Measurements from ENCODE around the gene ERCC6L2.

Gene ERCC6L2

DNA sequence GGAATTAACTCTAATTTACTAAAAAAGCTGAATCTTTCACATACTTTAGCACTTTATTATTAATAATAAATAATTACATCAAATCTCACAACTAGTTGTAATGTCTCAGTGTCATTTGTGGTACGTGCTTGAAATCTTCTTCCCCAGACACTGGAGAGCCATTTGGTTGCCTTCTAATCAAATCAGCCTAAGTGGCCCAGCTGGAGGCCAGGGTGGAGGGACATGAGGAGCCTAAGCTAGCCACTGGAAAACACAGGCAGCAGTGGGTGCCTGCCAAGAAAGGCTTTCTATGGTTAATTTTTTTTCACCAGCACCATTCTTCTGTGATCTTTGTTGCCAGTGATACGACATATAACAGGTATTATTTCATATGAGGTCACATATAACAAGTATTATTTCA, 117.0 kb downstream of the ERCC6L2 start:
- no peak overlapping the region for H3K4me3 ChIP-seq (ENCODE audit: insufficient read depth, low read depth, low read length, poor library complexity, severe bottlenecking)
- no peaks in the 10 kb centered on the region for H3K4me1 ChIP-seq (ENCODE audit: control insufficient read depth, insufficient read depth, low read length, poor library complexity, severe bottlenecking)
- no peaks in the 10 kb centered on the region for H3K27me3 ChIP-seq (replicated peaks; ENCODE audit: control insufficient read depth, insufficient read depth, low read length, poor library complexity, severe bottlenecking)
- no peak overlapping the region for H3K27ac ChIP-seq (ENCODE audit: insufficient read depth, low read length, poor library complexity, severe bottlenecking)
- H3K9me3 ChIP-seq (ENCODE audit: control insufficient read depth, low read length), result no peaks in the 10 kb centered on the region
- no peak for DNase-seq
- no peaks in the 10 kb centered on the region for H3K36me3 ChIP-seq (ENCODE audit: control insufficient read depth, insufficient read depth, low read length)

DNA sequence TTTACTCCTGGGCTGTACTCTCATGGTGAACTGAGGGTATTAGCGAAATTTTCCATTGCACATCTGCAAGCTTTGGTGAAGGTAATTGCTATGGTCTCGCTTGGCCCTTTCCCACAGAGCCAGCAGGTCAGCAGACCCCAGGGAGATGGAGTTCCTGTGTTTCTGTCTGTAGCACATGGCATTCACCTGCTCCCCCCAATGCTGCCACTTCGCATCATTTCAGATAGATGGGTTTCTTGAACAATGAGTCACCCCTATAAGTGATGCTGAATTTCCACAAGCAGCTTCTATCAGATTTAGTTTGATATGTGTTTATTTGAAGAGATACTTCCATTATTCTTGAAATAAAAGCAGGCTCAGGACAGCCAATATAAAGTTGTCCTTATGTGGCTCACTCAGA, 117.8 kb downstream of the ERCC6L2 start:
- no peaks in the 10 kb centered on the region for H3K36me3 ChIP-seq (ENCODE audit: control insufficient read depth, insufficient read depth, low read length)
- H3K4me3 ChIP-seq (ENCODE audit: insufficient read depth, low read depth, low read length, poor library complexity, severe bottlenecking), result no peak overlapping the region

DNA sequence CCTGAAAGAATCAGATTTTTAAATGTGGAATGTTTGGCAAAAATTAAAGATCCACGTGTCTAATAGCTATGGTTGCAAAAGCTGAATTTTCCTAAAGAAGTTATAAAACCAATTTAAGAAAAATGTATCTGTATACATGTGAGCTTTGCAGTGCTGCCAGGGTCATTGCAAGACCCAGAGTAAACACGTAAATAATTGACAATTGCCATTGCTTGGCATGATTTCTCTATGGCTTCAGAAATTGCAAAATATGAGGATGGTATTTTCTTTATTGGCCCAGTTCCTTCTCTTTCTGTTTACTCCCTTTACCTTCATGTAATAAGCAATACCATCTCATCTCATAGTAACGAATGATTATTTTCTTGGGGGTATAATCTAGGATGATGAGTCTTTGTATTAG, 123.9 kb downstream of the ERCC6L2 start:
- H3K9me3 ChIP-seq (ENCODE audit: control insufficient read depth, low read length), result no peaks in the 10 kb centered on the region
- H3K27me3 ChIP-seq (replicated peaks; ENCODE audit: control insufficient read depth, insufficient read depth, low read length, poor library complexity, severe bottlenecking), result no peaks in the 10 kb centered on the region
- DNase-seq, result no peak
- H3K4me1 ChIP-seq (ENCODE audit: control insufficient read depth, insufficient read depth, low read length, poor library complexity, severe bottlenecking), result no peaks in the 10 kb centered on the region
- no peak overlapping the region for H3K27ac ChIP-seq (ENCODE audit: insufficient read depth, low read length, poor library complexity, severe bottlenecking)
- H3K4me3 ChIP-seq (ENCODE audit: insufficient read depth, low read depth, low read length, poor library complexity, severe bottlenecking), result no peak overlapping the region
- H3K36me3 ChIP-seq (ENCODE audit: control insufficient read depth, insufficient read depth, low read length), result no peaks in the 10 kb centered on the region

More for the DNA sequence above, 117.8 kb downstream of the ERCC6L2 start:
- Histone ChIP-seq H3K27me3 (replicated peaks; ENCODE audit: control insufficient read depth, insufficient read depth, low read length, poor library complexity, severe bottlenecking) (no peaks in the 10 kb centered on the region), H3K4me1 (ENCODE audit: control insufficient read depth, insufficient read depth, low read length, poor library complexity, severe bottlenecking) (no peaks in the 10 kb centered on the region), H3K9me3 (ENCODE audit: control insufficient read depth, low read length) (no peaks in the 10 kb centered on the region), H3K27ac (ENCODE audit: insufficient read depth, low read length, poor library complexity, severe bottlenecking) (no peak overlapping the region)
- no peak for DNase-seq

DNA sequence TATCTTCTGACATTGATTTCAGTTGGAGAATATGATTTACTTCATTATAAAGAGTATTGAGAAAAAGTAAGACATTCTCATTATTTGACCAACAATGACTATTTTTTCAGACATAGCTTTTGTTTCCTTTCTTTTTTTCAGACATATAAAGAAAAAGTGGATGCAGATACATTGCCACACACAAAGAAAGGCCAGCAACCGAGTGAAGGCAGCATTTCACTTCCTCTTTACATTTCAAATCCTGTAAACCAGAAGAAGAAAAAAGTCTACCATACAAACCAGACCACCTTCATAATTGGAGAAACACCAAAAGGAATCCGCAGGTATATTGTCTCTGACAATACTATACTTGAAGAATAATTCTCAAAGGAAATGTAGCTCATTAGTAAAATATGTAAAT, 128.9 kb downstream of the ERCC6L2 start:
- Histone ChIP-seq H3K27me3 (replicated peaks; ENCODE audit: control insufficient read depth, insufficient read depth, low read length, poor library complexity, severe bottlenecking) (no peaks in the 10 kb centered on the region), H3K9me3 (ENCODE audit: control insufficient read depth, low read length) (no peaks in the 10 kb centered on the region), H3K36me3 (ENCODE audit: control insufficient read depth, insufficient read depth, low read length) (peaks cover 6% of the 10 kb centered on the region), H3K27ac (ENCODE audit: insufficient read depth, low read length, poor library complexity, severe bottlenecking) (no peak overlapping the region), H3K4me1 (ENCODE audit: control insufficient read depth, insufficient read depth, low read length, poor library complexity, severe bottlenecking) (peaks cover 12% of the 10 kb centered on the region), H3K4me3 (ENCODE audit: insufficient read depth, low read depth, low read length, poor library complexity, severe bottlenecking) (no peak overlapping the region)
- DNase-seq, result no peak

DNA sequence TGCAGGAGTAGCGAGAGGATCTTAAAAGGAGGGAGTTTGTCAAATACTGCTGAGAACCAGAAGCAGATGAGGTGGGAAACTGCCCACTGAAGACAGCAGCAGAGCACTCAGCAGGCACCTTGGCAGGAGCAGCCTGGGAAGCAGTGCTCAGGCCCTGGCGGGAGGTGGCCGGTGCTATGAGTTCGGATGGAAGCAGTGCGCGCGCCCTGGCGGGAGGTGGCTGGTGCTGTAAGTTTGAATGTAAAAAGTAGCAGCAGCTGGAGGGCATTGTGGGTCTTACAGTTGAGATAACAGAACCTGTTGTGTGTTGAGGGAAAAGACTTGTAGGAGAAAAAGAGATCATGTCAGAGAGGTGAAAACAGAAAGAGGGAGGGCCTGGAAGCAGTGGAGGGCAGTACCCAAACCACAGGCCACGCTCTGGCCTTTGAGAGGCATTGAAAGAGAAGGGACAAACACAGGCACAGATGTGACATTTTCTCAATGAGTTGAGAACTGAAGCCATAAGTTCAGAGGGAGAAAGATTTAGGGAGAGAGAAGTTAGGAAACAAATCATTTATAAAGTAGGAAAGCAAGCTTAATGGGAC, 130.9 kb downstream of the ERCC6L2 start:
- Histone ChIP-seq H3K27me3 (replicated peaks; ENCODE audit: control insufficient read depth, insufficient read depth, low read length, poor library complexity, severe bottlenecking) (no peaks in the 10 kb centered on the region), H3K36me3 (ENCODE audit: control insufficient read depth, insufficient read depth, low read length) (peaks cover 6% of the 10 kb centered on the region), H3K4me3 (ENCODE audit: insufficient read depth, low read depth, low read length, poor library complexity, severe bottlenecking) (no peak overlapping the region), H3K4me1 (ENCODE audit: control insufficient read depth, insufficient read depth, low read length, poor library complexity, severe bottlenecking) (peaks cover 14% of the 10 kb centered on the region), H3K27ac (ENCODE audit: insufficient read depth, low read length, poor library complexity, severe bottlenecking) (no peak overlapping the region), H3K9me3 (ENCODE audit: control insufficient read depth, low read length) (no peaks in the 10 kb centered on the region)
- no peak for DNase-seq

DNA sequence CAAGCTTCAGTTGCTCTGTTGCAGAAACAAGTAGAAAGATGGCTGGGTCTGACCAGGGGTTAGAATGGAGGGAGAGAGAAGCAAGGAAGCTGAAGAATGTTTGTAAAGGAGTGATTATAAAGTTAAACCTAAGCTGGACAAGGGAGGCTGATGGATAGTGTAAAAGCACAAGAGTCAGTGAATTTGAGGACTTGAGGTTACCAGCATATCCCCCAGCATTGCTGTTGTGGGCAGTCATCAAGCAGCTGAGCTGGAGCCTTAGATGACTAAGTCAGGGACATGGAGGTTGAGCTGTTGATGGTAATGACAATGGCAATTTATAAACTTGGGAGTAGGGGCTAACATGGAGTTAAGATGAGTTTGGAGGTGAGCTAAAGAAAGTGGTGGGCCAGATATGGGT, 131.5 kb downstream of the ERCC6L2 start:
- no peak for DNase-seq
- peaks cover 6% of the 10 kb centered on the region for H3K36me3 ChIP-seq (ENCODE audit: control insufficient read depth, insufficient read depth, low read length)
- H3K27me3 ChIP-seq (replicated peaks; ENCODE audit: control insufficient read depth, insufficient read depth, low read length, poor library complexity, severe bottlenecking), result no peaks in the 10 kb centered on the region

DNA sequence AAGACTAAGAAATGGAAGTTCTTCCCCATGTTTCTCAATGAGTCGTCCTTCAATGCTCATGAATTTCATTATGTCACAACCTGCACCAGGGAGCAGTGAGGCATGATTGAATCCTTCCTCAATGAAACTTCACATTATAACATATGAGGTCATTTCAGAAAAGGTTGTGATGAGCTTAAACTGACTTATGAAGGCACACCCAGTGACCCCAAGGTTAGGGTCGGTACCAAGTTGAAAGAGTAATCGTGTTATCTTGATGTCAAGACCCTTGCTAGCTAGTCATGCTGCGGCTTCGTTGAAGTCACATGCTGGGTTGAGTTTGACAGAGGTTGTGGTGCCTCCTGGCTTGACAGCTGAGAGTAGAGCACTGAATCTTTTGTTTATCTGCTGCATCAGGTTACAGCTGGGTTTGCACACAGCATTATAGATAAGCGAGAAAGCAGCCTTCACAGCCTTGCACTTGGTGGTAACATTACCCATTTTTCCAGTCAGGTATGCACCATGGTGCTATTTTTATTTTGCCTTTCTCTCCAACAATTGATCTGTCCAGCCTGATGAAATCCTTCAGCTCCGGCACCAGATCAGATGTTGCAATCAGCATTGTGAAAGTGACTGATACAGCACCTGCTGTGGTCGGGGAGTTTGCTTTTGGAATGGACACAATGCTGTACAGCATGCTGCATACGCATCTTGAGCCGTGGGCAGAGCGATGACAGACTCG, 133.2 kb downstream of the ERCC6L2 start:
- DNase-seq, result no peak
- Histone ChIP-seq H3K27ac (ENCODE audit: insufficient read depth, low read length, poor library complexity, severe bottlenecking) (no peak overlapping the region), H3K4me3 (ENCODE audit: insufficient read depth, low read depth, low read length, poor library complexity, severe bottlenecking) (no peak overlapping the region), H3K4me1 (ENCODE audit: control insufficient read depth, insufficient read depth, low read length, poor library complexity, severe bottlenecking) (peaks cover 14% of the 10 kb centered on the region), H3K27me3 (replicated peaks; ENCODE audit: control insufficient read depth, insufficient read depth, low read length, poor library complexity, severe bottlenecking) (no peaks in the 10 kb centered on the region), H3K36me3 (ENCODE audit: control insufficient read depth, insufficient read depth, low read length) (peaks cover 6% of the 10 kb centered on the region), H3K9me3 (ENCODE audit: control insufficient read depth, low read length) (no peaks in the 10 kb centered on the region)

More for the DNA sequence above, 131.5 kb downstream of the ERCC6L2 start:
- Histone ChIP-seq H3K27ac (ENCODE audit: insufficient read depth, low read length, poor library complexity, severe bottlenecking) (no peak overlapping the region), H3K4me3 (ENCODE audit: insufficient read depth, low read depth, low read length, poor library complexity, severe bottlenecking) (no peak overlapping the region), H3K9me3 (ENCODE audit: control insufficient read depth, low read length) (no peaks in the 10 kb centered on the region), H3K4me1 (ENCODE audit: control insufficient read depth, insufficient read depth, low read length, poor library complexity, severe bottlenecking) (peaks cover 14% of the 10 kb centered on the region)

DNA sequence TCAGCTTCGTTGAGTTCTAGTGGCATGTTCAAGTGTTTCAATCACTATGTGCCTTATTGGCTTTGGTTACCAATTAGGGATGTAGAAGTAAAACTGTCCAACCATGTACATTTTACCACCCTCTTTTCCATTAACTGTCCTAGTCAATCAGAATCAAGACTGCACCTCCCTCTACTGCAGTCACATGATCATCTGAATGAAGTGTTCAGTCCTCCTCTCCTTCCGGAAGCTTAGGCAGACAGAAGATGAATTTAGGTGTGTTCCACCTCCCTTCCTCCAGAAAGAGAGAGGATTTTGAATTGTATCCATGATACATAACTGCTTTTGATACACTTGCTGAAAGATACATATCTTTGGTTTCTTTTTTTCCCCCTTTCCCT, 133.7 kb downstream of the ERCC6L2 start:
- Histone ChIP-seq H3K36me3 (ENCODE audit: control insufficient read depth, insufficient read depth, low read length) (peaks cover 6% of the 10 kb centered on the region), H3K4me3 (ENCODE audit: insufficient read depth, low read depth, low read length, poor library complexity, severe bottlenecking) (no peak overlapping the region), H3K27me3 (replicated peaks; ENCODE audit: control insufficient read depth, insufficient read depth, low read length, poor library complexity, severe bottlenecking) (no peaks in the 10 kb centered on the region), H3K4me1 (ENCODE audit: control insufficient read depth, insufficient read depth, low read length, poor library complexity, severe bottlenecking) (peaks cover 19% of the 10 kb centered on the region), H3K9me3 (ENCODE audit: control insufficient read depth, low read length) (no peaks in the 10 kb centered on the region), H3K27ac (ENCODE audit: insufficient read depth, low read length, poor library complexity, severe bottlenecking) (peak overlapping the region; percentile 44)
- DNase-seq, result no peak

DNA sequence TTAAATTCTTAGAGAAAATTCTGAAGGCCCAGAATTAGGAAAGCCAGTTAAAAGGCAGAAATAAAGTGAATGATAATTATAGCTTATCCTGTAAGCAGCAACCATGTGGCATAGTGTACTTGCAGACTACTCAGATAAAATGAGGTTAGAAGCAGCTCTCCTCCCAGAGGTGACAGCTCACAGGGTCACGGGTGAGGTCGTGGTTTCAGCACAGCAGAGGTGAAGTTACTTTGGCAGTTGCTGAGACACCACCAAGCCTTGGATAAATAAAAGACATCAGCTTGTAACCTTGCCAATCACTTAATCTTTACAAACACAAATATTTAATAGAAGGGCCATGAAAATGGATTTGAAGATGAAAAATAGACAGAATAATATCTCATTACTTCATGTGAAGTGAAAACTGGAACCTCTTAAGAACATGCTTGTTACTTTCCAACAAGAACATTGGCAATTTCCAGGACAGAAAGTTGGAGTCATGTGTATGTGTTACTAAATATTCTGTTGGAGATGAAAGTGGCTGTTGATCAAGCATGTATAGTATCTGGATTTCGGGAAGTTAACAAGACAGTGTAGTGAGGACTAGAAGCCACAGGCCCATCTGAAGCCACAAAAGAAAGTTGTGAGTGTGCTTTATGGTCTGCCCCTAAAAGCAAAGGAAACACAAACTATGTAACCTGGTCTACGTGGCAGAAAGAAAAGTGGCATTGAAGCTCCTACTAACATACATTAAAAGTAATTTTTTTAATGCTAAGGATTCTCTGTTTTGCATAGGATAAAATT, 134.4 kb downstream of the ERCC6L2 start:
- H3K36me3 ChIP-seq (ENCODE audit: control insufficient read depth, insufficient read depth, low read length), result peaks cover 6% of the 10 kb centered on the region
- H3K27ac ChIP-seq (ENCODE audit: insufficient read depth, low read length, poor library complexity, severe bottlenecking), result peak overlapping the region; percentile 44
- H3K4me3 ChIP-seq (ENCODE audit: insufficient read depth, low read depth, low read length, poor library complexity, severe bottlenecking), result no peak overlapping the region
- H3K27me3 ChIP-seq (replicated peaks; ENCODE audit: control insufficient read depth, insufficient read depth, low read length, poor library complexity, severe bottlenecking), result no peaks in the 10 kb centered on the region
- DNase-seq, result peak in 1 of 3 donors; percentile 26
- no peaks in the 10 kb centered on the region for H3K9me3 ChIP-seq (ENCODE audit: control insufficient read depth, low read length)
- peaks cover 25% of the 10 kb centered on the region for H3K4me1 ChIP-seq (ENCODE audit: control insufficient read depth, insufficient read depth, low read length, poor library complexity, severe bottlenecking)

DNA sequence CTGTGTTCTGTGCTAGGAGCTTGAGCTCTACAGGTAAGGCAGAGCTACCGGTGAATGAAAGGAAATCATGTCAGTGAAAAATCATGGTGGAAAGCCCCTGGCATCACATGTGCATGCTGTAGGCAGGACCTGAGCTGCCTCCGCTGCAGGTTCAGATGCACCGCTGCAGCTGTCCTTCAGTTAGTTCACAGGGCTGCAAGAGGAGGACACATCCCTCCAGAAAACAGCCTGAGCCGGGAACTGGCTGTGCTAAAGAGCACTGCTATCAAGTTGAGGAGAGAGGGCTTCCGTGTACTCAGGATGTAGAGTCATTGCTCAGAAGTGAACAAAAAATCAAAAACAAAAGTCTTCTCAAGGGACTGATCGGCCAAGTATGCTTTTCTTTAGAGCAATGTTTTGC, 138.6 kb downstream of the ERCC6L2 start:
- no peaks in the 10 kb centered on the region for H3K9me3 ChIP-seq (ENCODE audit: control insufficient read depth, low read length)

More for the DNA sequence above, 138.6 kb downstream of the ERCC6L2 start:
- no peak overlapping the region for H3K4me3 ChIP-seq (ENCODE audit: insufficient read depth, low read depth, low read length, poor library complexity, severe bottlenecking)
- DNase-seq, result peak in 2 of 3 donors; percentile 30 to 32
- no peaks in the 10 kb centered on the region for H3K27me3 ChIP-seq (replicated peaks; ENCODE audit: control insufficient read depth, insufficient read depth, low read length, poor library complexity, severe bottlenecking)
- H3K27ac ChIP-seq (ENCODE audit: insufficient read depth, low read length, poor library complexity, severe bottlenecking), result peak overlapping the region; percentile 60
- H3K4me1 ChIP-seq (ENCODE audit: control insufficient read depth, insufficient read depth, low read length, poor library complexity, severe bottlenecking), result peaks cover 39% of the 10 kb centered on the region
- no peaks in the 10 kb centered on the region for H3K36me3 ChIP-seq (ENCODE audit: control insufficient read depth, insufficient read depth, low read length)

Data from effector memory CD4-positive, alpha-beta T cell (primary cell).